ENCODE results near the gene CD48.

DNA sequence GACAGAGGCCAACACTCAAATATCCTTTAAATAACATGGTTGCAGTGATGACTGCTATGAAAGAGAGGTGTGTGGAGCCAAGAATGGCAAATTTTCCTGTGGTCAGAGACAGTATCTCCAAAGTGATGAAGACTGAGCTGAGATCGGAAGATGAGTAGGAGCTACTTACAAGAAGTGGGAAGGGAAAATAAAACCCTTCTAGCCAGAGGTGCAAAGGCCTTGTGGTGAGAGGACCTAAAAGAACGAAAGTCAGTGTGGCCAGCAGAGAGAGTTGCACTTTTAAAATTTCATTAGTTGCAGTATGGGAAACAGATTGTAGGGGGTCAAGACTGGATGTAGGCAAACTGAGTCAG, 45.2 kb upstream of the CD48 start:
- TF ChIP-seq, protein P1, sequence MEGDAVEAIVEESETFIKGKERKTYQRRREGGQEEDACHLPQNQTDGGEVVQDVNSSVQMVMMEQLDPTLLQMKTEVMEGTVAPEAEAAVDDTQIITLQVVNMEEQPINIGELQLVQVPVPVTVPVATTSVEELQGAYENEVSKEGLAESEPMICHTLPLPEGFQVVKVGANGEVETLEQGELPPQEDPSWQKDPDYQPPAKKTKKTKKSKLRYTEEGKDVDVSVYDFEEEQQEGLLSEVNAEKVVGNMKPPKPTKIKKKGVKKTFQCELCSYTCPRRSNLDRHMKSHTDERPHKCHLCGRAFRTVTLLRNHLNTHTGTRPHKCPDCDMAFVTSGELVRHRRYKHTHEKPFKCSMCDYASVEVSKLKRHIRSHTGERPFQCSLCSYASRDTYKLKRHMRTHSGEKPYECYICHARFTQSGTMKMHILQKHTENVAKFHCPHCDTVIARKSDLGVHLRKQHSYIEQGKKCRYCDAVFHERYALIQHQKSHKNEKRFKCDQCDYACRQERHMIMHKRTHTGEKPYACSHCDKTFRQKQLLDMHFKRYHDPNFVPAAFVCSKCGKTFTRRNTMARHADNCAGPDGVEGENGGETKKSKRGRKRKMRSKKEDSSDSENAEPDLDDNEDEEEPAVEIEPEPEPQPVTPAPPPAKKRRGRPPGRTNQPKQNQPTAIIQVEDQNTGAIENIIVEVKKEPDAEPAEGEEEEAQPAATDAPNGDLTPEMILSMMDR (IDR thresholded peaks at IDR 0.05; ENCODE audit: insufficient read depth, low read length, poor library complexity, severe bottlenecking) = no peak
- TF ChIP-seq EZH2phosphoT487 (conservative IDR thresholded peaks at IDR 0.05; ENCODE audit: low read length) = no peak
